PC-9 (cell line): ENCODE data around the gene SERINC4. TPM values are rescaled to one million over a fixed set of nuclear protein-coding genes. Genes with fewer than 3 reads are reported as not detected.

Experiments
- microRNA-seq: library from miRNA; unstranded; fragments of <30 nt; microRNA quantifications from one replicate; pipeline ENCODE4 v1.2.0, GENCODE V29; 2021; ENCODE audit warnings: borderline number of aligned reads, borderline replicate concordance
- total RNA-seq: library from RNA; stranded (reverse); gene quantifications from 2 replicates; pipeline ENCODE4 v1.2.3, GENCODE V29; 2021

The SERINC4 gene
- total RNA-seq, 1 experiment from 2014 or later, result 0.46 TPM

Small RNA genes lying within 50 kb of the gene (microRNA-seq; reads per million reads assigned to microRNA genes)
- not detected for gene MIR1282

Other genes with a start within 250 kb of the SERINC4 start
- 50.9 and 62.4 TPM in 2 replicates for gene PPIP5K1, start 210.0 kb downstream of the SERINC4 start, total RNA-seq
- 1.6 TPM in 1 of 2 replicates, not detected in the other for gene CKMT1B, start 206.2 kb downstream of the SERINC4 start, total RNA-seq
- 0.59 and 1.3 TPM in 2 replicates for gene STRC, start 181.4 kb downstream of the SERINC4 start, total RNA-seq
- gene CATSPER2, start 151.4 kb downstream of the SERINC4 start, total RNA-seq, result 5.8 and 8.0 TPM in 2 replicates
- 0.95 and 1.5 TPM in 2 replicates for gene CKMT1A, start 106.4 kb downstream of the SERINC4 start, total RNA-seq
- gene PDIA3, start 53.8 kb downstream of the SERINC4 start, total RNA-seq, result 435 and 445 TPM in 2 replicates
- 6.1 and 7.0 TPM in 2 replicates for gene ELL3, start 23.3 kb downstream of the SERINC4 start, total RNA-seq
- gene SERF2, start 7.9 kb downstream of the SERINC4 start, total RNA-seq, result 612 and 779 TPM in 2 replicates
- gene HYPK, start 379 bp upstream of the SERINC4 start, total RNA-seq, result 10.1 and 14.4 TPM in 2 replicates
- 22.3 and 26.3 TPM in 2 replicates for gene MFAP1, start 24.5 kb upstream of the SERINC4 start, total RNA-seq
- 15.7 and 27.2 TPM in 2 replicates for gene WDR76, start 26.8 kb upstream of the SERINC4 start, total RNA-seq